Activated T-helper 2 cell treated with anti-CD3 and anti-CD28 coated beads, Interferon-gamma antibody, Interleukin-2, Interleukin-4, amounts not matched to agents 10 μg/mL and 5 μg/mL and 100 μg/mL, durations not matched to agents 14 hours and 24 hours and 36 hours (primary cell): ENCODE measurements around the gene CRTAC1. TPM values are rescaled to one million over a fixed set of nuclear protein-coding genes. Genes with fewer than 3 reads are reported as not detected.
"Not testable (repeated sequence)": the region's sequence is repeated elsewhere in the genome, so short reads cannot be mapped to it uniquely, and the experiment has no call there.

Source experiments
- DNase-seq: peaks from one replicate; pipeline ENCODE4 v3.0.0; 2021; ENCODE audit warnings: low spot score
- H3K27ac Mint-ChIP-seq: one replicate; pipeline ENCODE4 v1.8.0; 2021; ENCODE audit warnings: mixed read lengths
- H3K27me3 Mint-ChIP-seq: one replicate; pipeline ENCODE4 v1.8.0; 2021; ENCODE audit warnings: low read depth, mixed read lengths
- H3K36me3 Mint-ChIP-seq: one replicate; pipeline ENCODE4 v1.8.0; 2021; ENCODE audit warnings: low read depth, mixed read lengths
- H3K4me1 Mint-ChIP-seq: one replicate; pipeline ENCODE4 v1.8.0; 2021; ENCODE audit warnings: low read depth, mixed read lengths
- H3K4me3 Mint-ChIP-seq: one replicate; pipeline ENCODE4 v1.8.0; 2021; ENCODE audit warnings: low read depth, mild to moderate bottlenecking, moderate library complexity, mixed read lengths
- H3K9me3 Mint-ChIP-seq: one replicate; pipeline ENCODE4 v1.8.0; 2021; ENCODE audit warnings: mixed read lengths
- intact Hi-C: fragments of 100-400 bp; cut with micrococcal nuclease; formaldehyde crosslinking; loops from one replicate; pipeline ENCODE4 v1.15.1; 2023
- total RNA-seq: library from RNA; stranded (reverse); gene quantifications from 2 replicates; pipeline ENCODE4 v1.2.3, GENCODE V29; 2022

Gene CRTAC1
- total RNA-seq, 1 donor from 2014 or later, result not detected

- DNase-seq, result no peak
- Mint-ChIP-seq H3K27ac (no peak overlapping the region), H3K4me3 (no peak overlapping the region)
Measured at GRCh38 chr10:97861097-97861750, 169.2 kb downstream of the CRTAC1 start.

GRCh38 chr10:97858001-97858439 is 172.4 kb downstream of the CRTAC1 start:
- intact Hi-C loops, result loop anchor here (1.0 kb wide), 1 partner anchor 11 kb away; no protein-coding TSS in a partner anchor
- DNase-seq, result no peak

More at GRCh38 chr10:97861097-97861750, 169.2 kb downstream of the CRTAC1 start:
- no peaks in the 10 kb centered on the region for H3K36me3 Mint-ChIP-seq
- H3K27me3 Mint-ChIP-seq, result peaks cover 4% of the 10 kb centered on the region
- H3K4me1 Mint-ChIP-seq, result peaks cover 18% of the 10 kb centered on the region
- intact Hi-C loops, result no loop called here
- H3K9me3 Mint-ChIP-seq, result no peaks in the 10 kb centered on the region

GRCh38 chr10:97854743-97855142 is 175.7 kb downstream of the CRTAC1 start:
- Mint-ChIP-seq H3K27ac (no peak overlapping the region), H3K4me3 (no peak overlapping the region), H3K9me3 (no peaks in the 10 kb centered on the region), H3K4me1 (peaks cover 45% of the 10 kb centered on the region), H3K27me3 (peaks cover 13% of the 10 kb centered on the region), H3K36me3 (no peaks in the 10 kb centered on the region)
- no peak for DNase-seq
- intact Hi-C loops, result no loop called here

More at GRCh38 chr10:97858001-97858439, 172.4 kb downstream of the CRTAC1 start:
- peaks cover 4% of the 10 kb centered on the region for H3K27me3 Mint-ChIP-seq
- H3K9me3 Mint-ChIP-seq, result no peaks in the 10 kb centered on the region
- H3K4me3 Mint-ChIP-seq, result no peak overlapping the region
- no peaks in the 10 kb centered on the region for H3K36me3 Mint-ChIP-seq
- no peak overlapping the region for H3K27ac Mint-ChIP-seq
- H3K4me1 Mint-ChIP-seq, result peaks cover 19% of the 10 kb centered on the region

- H3K9me3 Mint-ChIP-seq, result no peaks in the 10 kb centered on the region
- DNase-seq, result no peak
- H3K27me3 Mint-ChIP-seq, result peaks cover 14% of the 10 kb centered on the region
- peaks cover 43% of the 10 kb centered on the region for H3K4me1 Mint-ChIP-seq
- H3K4me3 Mint-ChIP-seq, result no peak overlapping the region
- no peaks in the 10 kb centered on the region for H3K36me3 Mint-ChIP-seq
- H3K27ac Mint-ChIP-seq, result no peak overlapping the region
- intact Hi-C loops, result no loop called here
Measured at GRCh38 chr10:97852840-97853405, 177.5 kb downstream of the CRTAC1 start.

GRCh38 chr10:97852277-97852676 is 178.1 kb downstream of the CRTAC1 start:
- Mint-ChIP-seq H3K4me3 (no peak overlapping the region), H3K27ac (no peak overlapping the region), H3K4me1 (peaks cover 38% of the 10 kb centered on the region), H3K27me3 (peaks cover 15% of the 10 kb centered on the region), H3K36me3 (no peaks in the 10 kb centered on the region), H3K9me3 (no peaks in the 10 kb centered on the region)
- no peak for DNase-seq
- intact Hi-C loops, result no loop called here

GRCh38 chr10:97851341-97852001 is 178.9 kb downstream of the CRTAC1 start:
- Mint-ChIP-seq H3K4me1 (peaks cover 34% of the 10 kb centered on the region), H3K36me3 (no peaks in the 10 kb centered on the region), H3K9me3 (no peaks in the 10 kb centered on the region), H3K4me3 (peak overlapping the region; percentile 26), H3K27me3 (peaks cover 11% of the 10 kb centered on the region), H3K27ac (no peak overlapping the region)
- DNase-seq, result peak; percentile 30
- intact Hi-C loops, result loop anchor here (2.0 kb wide), 1 partner anchor 17 kb away; no protein-coding TSS in a partner anchor

GRCh38 chr10:97850446-97850845 is 180.0 kb downstream of the CRTAC1 start:
- H3K4me1 Mint-ChIP-seq, result peaks cover 34% of the 10 kb centered on the region

GRCh38 chr10:97849687-97850402 is 180.6 kb downstream of the CRTAC1 start, which contains the start of gene GOLGA7B:
GOLGA7B (plus strand) TSS chr10:97849843; CDS start chr10:97850304, 461 bp downstream.
- Mint-ChIP-seq H3K36me3 (no peaks in the 10 kb centered on the region), H3K27me3 (peaks cover 11% of the 10 kb centered on the region), H3K4me3 (peak within 1 kb of the TSS; percentile 79), H3K9me3 (no peaks in the 10 kb centered on the region), H3K27ac (no peak within 1 kb of the TSS), H3K4me1 (peaks cover 34% of the 10 kb centered on the region)
- intact Hi-C loops, result loop anchor here (2.0 kb wide), 1 partner anchor 19 kb away; no protein-coding TSS in a partner anchor
- DNase-seq, result peak; percentile 60

More at GRCh38 chr10:97850446-97850845, 180.0 kb downstream of the CRTAC1 start:
- intact Hi-C loops, result loop anchor here (2.0 kb wide), 1 partner anchor 18 kb away; no protein-coding TSS in a partner anchor
- peak overlapping the region; percentile 77 for H3K4me3 Mint-ChIP-seq
- no peaks in the 10 kb centered on the region for H3K9me3 Mint-ChIP-seq
- H3K27me3 Mint-ChIP-seq, result peaks cover 11% of the 10 kb centered on the region
- no peaks in the 10 kb centered on the region for H3K36me3 Mint-ChIP-seq
- H3K27ac Mint-ChIP-seq, result no peak overlapping the region
- peak; percentile 16 for DNase-seq

- Mint-ChIP-seq H3K36me3 (no peaks in the 10 kb centered on the region), H3K27me3 (peaks cover 11% of the 10 kb centered on the region), H3K4me3 (peak overlapping the region; percentile 79), H3K4me1 (peaks cover 34% of the 10 kb centered on the region), H3K27ac (no peak overlapping the region), H3K9me3 (no peaks in the 10 kb centered on the region)
- no peak for DNase-seq
- intact Hi-C loops, result no loop called here
Measured at GRCh38 chr10:97849103-97849686, 181.2 kb downstream of the CRTAC1 start.

GRCh38 chr10:97844678-97845077 is 185.7 kb downstream of the CRTAC1 start:
- H3K4me3 Mint-ChIP-seq, result no peak overlapping the region
- no peaks in the 10 kb centered on the region for H3K36me3 Mint-ChIP-seq
- no peak overlapping the region for H3K27ac Mint-ChIP-seq
- H3K4me1 Mint-ChIP-seq, result peaks cover 16% of the 10 kb centered on the region
- peaks cover 5% of the 10 kb centered on the region for H3K27me3 Mint-ChIP-seq
- DNase-seq, result no peak
- H3K9me3 Mint-ChIP-seq, result no peaks in the 10 kb centered on the region
- intact Hi-C loops, result no loop called here

- H3K36me3 Mint-ChIP-seq, H3K27ac Mint-ChIP-seq, H3K27me3 Mint-ChIP-seq, intact Hi-C loops, H3K9me3 Mint-ChIP-seq, DNase-seq, H3K4me3 Mint-ChIP-seq: not testable (repeated sequence)
- peaks cover 13% of the 10 kb centered on the region for H3K4me1 Mint-ChIP-seq
Measured at GRCh38 chr10:97843972-97844371, 186.4 kb downstream of the CRTAC1 start.

- Mint-ChIP-seq H3K27ac (no peak overlapping the region), H3K4me3 (no peak overlapping the region), H3K36me3 (no peaks in the 10 kb centered on the region), H3K4me1 (peaks cover 11% of the 10 kb centered on the region), H3K9me3 (no peaks in the 10 kb centered on the region), H3K27me3 (peaks cover 5% of the 10 kb centered on the region)
- DNase-seq, result no peak
- intact Hi-C loops, result no loop called here
Measured at GRCh38 chr10:97843281-97843671, 187.1 kb downstream of the CRTAC1 start.
